ENCODE results near the gene OBI1.

OBI1 gene

GRCh38 chr13:78572459-78572858, 86.5 kb downstream of the OBI1 start:
- no peak for DNase-seq

- DNase-seq: no peak
Measured at GRCh38 chr13:78569029-78569428, 89.9 kb downstream of the OBI1 start.

GRCh38 chr13:78566631-78567030, 92.3 kb downstream of the OBI1 start:
- DNase-seq: no peak

Measured in activated gamma-delta T cell treated with Interleukin-2 at 50 U/mL for 16 hours (primary cell).